ENCODE data around the gene NIPAL1.
A peak's percentile ranks its signal among the peaks of the same experiment; 100 is the strongest.

Gene NIPAL1

DNA sequence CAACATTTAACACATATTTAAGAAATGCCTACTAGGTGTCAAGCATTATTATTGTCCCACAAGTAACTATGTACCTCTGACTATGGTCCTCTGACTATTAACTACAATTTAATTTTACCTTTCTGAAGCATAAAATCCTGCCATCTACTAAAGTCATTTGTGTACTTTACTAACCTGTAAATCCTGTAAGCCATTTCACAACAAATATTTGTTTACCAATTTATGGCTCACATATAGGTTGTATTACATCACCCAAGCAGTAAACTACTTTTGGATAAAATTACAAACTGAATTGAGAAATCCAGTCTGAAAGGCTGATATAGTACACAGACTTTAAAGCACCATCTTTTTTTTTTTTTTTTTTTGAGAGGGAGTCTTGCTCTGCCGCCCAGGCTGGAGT, 43.9 kb upstream of the NIPAL1 start:
- TF ChIP-seq EP300 (IDR thresholded peaks at IDR 0.05; ENCODE audit: borderline replicate concordance) (no peak), TCF12 (IDR thresholded peaks at IDR 0.05; ENCODE audit: low read depth) (no peak), NFIC (IDR thresholded peaks at IDR 0.05) (no peak), ZBTB7A (IDR thresholded peaks at IDR 0.05; ENCODE audit: low read depth) (no peak), MAX (IDR thresholded peaks at IDR 0.05) (no peak), RAD21 (IDR thresholded peaks at IDR 0.05; ENCODE audit: low read depth) (no peak), TAF1 (IDR thresholded peaks at IDR 0.05; ENCODE audit: low read depth) (no peak), TEAD4 (IDR thresholded peaks at IDR 0.05) (no peak), YY1 (IDR thresholded peaks at IDR 0.05; ENCODE audit: low read depth) (no peak), FOXM1 (IDR thresholded peaks at IDR 0.05; ENCODE audit: borderline replicate concordance, low read depth) (no peak), REST (IDR thresholded peaks at IDR 0.05; ENCODE audit: low read depth) (no peak), CEBPB (IDR thresholded peaks at IDR 0.05) (no peak), EGR1 (IDR thresholded peaks at IDR 0.05) (no peak), CREB1 (IDR thresholded peaks at IDR 0.05; ENCODE audit: low read depth) (no peak)
- TF ChIP-seq, protein P1, sequence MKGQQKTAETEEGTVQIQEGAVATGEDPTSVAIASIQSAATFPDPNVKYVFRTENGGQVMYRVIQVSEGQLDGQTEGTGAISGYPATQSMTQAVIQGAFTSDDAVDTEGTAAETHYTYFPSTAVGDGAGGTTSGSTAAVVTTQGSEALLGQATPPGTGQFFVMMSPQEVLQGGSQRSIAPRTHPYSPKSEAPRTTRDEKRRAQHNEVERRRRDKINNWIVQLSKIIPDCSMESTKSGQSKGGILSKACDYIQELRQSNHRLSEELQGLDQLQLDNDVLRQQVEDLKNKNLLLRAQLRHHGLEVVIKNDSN (IDR thresholded peaks at IDR 0.05): no peak

DNA sequence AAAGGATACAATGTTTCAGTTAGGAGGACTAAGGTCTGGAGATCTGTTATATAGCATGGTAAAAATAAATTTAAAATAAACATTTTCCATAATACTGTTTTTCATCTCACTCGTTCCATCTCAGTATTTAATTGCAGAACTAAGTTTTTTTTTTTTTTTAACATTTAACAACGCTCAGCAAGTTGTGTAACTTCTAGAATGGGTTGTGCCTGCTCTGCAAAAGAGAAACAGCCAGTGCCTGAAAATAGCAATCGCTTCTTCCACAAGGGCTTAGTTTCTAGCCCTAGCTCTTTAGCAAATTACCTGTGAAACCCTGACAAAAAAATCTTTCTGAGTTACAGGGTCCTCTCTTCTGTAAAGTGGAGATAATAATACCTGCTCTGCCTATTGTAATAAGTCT, 42.0 kb upstream of the NIPAL1 start:
- TF ChIP-seq EP300 (IDR thresholded peaks at IDR 0.05; ENCODE audit: borderline replicate concordance) (no peak), TCF12 (IDR thresholded peaks at IDR 0.05; ENCODE audit: low read depth) (no peak), CEBPB (IDR thresholded peaks at IDR 0.05) (no peak), FOXM1 (IDR thresholded peaks at IDR 0.05; ENCODE audit: borderline replicate concordance, low read depth) (no peak), RAD21 (IDR thresholded peaks at IDR 0.05; ENCODE audit: low read depth) (no peak), TAF1 (IDR thresholded peaks at IDR 0.05; ENCODE audit: low read depth) (no peak), NFIC (IDR thresholded peaks at IDR 0.05) (no peak), ZBTB7A (IDR thresholded peaks at IDR 0.05; ENCODE audit: low read depth) (no peak), YY1 (IDR thresholded peaks at IDR 0.05; ENCODE audit: low read depth) (no peak)
- TF ChIP-seq, protein P1 (IDR thresholded peaks at IDR 0.05): no peak

DNA sequence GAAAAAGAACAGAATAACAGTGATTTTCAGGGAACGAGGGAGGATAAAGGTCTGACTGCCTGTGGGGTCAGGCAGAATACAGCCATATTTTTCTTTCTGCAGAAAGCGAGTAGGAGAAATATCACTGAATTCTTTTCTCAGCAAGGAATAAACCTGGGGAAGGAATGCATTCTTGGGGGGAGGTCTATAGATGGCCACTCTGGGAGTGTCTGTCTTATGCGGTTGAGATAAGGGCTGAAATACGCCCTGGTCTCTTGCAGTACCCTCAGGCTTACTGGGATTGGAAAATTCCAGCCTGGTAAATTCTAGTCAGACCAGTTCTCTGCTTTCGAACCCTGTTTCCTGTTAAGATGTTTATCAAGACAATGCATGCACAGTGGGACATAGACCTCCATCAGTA, 26.4 kb upstream of the NIPAL1 start:
- no peak for TF ChIP-seq TCF12 (IDR thresholded peaks at IDR 0.05; ENCODE audit: low read depth)
- no peak for TF ChIP-seq TAF1 (IDR thresholded peaks at IDR 0.05; ENCODE audit: low read depth)
- TF ChIP-seq YY1 (IDR thresholded peaks at IDR 0.05; ENCODE audit: low read depth): no peak
- TF ChIP-seq NFIC (IDR thresholded peaks at IDR 0.05): no peak
- TF ChIP-seq MAX (IDR thresholded peaks at IDR 0.05): no peak
- no peak for TF ChIP-seq ZBTB7A (IDR thresholded peaks at IDR 0.05; ENCODE audit: low read depth)

GRCh38 chr4:47996021-47996420, 20.6 kb upstream of the NIPAL1 start:
- no peak for TF ChIP-seq MAX (IDR thresholded peaks at IDR 0.05)
- no peak for TF ChIP-seq TCF12 (IDR thresholded peaks at IDR 0.05; ENCODE audit: low read depth)
- TF ChIP-seq, protein P1 (IDR thresholded peaks at IDR 0.05): no peak
- TF ChIP-seq RAD21 (IDR thresholded peaks at IDR 0.05; ENCODE audit: low read depth): no peak
- no peak for TF ChIP-seq NFIC (IDR thresholded peaks at IDR 0.05)
- no peak for TF ChIP-seq CEBPB (IDR thresholded peaks at IDR 0.05)
- no peak for TF ChIP-seq TAF1 (IDR thresholded peaks at IDR 0.05; ENCODE audit: low read depth)
- no peak for TF ChIP-seq CREB1 (IDR thresholded peaks at IDR 0.05; ENCODE audit: low read depth)
- TF ChIP-seq EP300 (IDR thresholded peaks at IDR 0.05; ENCODE audit: borderline replicate concordance): no peak
- TF ChIP-seq ZBTB7A (IDR thresholded peaks at IDR 0.05; ENCODE audit: low read depth): no peak
- no peak for TF ChIP-seq TEAD4 (IDR thresholded peaks at IDR 0.05)
- TF ChIP-seq REST (IDR thresholded peaks at IDR 0.05; ENCODE audit: low read depth): no peak
- no peak for TF ChIP-seq YY1 (IDR thresholded peaks at IDR 0.05; ENCODE audit: low read depth)
- TF ChIP-seq EGR1 (IDR thresholded peaks at IDR 0.05): no peak
- no peak for TF ChIP-seq FOXM1 (IDR thresholded peaks at IDR 0.05; ENCODE audit: borderline replicate concordance, low read depth)

DNA sequence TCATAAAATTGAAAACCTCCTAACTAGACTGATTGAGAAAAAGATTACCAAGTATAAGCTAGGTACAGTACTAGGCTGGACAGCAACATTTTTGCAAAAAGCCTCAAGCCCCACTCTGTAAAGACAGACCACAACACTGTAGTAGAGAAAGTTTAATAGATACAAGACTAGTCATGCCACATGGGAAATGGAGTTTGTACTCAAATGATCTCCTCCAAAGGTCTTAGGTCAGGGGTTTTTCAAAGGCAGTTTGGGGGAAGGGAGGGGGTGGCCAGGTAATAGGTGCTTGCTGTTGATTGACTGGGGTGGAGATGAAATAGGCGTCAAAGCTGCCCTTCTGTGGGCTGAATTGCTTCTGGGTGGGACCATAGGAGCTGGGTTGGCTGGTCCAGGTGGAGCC, 14.3 kb upstream of the NIPAL1 start:
- TF ChIP-seq CEBPB (IDR thresholded peaks at IDR 0.05) (no peak), TAF1 (IDR thresholded peaks at IDR 0.05; ENCODE audit: low read depth) (no peak), ZBTB7A (IDR thresholded peaks at IDR 0.05; ENCODE audit: low read depth) (no peak), REST (IDR thresholded peaks at IDR 0.05; ENCODE audit: low read depth) (0 out of 2 replicates have a peak, but pooled peaks have one; percentile 14)

Measured in Ishikawa (cell line).